Activated gamma-delta T cell treated with anti-CD3 and anti-CD28 coated beads, Interleukin-2, amount 50 U/mL, for 16 hours (primary cell): ENCODE data around the gene TRAPPC5.
A peak's percentile ranks its signal among the peaks of the same experiment; 100 is the strongest.

Source experiments
- DNase-seq: peaks from one replicate; pipeline ENCODE4 v3.0.0-alpha.2; 2020; ENCODE audit warnings: low read depth

Gene TRAPPC5

DNA sequence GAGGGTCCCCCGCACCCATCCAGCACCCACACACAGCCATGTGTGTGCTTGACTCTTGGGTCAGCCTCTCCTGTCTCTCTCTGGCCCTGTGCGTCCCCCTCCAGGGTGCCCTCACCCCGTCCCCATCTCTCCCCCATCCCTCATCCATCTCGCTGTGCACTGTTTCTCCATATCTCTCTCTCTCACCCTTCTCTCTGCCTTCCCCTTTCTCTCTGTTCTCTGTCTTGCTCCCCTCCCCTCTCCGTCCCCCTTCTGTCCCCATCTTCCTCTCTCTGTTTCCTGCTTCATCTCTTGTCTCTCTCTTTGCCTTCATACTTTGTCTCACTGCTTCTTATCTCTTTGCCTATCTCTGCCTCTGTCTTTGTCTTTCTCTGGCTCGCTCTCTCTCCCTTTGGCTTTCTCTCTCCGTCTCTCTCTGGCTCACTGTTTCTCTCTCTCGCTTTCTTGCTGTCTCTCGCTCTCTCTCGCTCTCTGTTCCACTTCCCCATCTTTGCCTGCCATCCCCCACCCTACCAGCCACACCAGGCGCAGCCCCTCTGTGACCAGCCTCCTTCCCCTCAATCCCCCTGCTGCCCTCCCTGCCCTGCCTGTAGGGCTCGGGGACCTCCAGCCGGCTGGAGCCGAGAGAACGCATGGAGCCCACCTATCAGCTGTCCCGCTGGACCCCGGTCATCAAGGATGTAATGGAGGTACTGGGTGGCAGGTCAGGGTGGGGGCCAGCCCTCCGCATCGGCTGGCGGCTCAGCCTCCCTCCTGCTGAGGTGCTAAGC is 34.8 kb upstream of the TRAPPC5 start:
- DNase-seq, result no peak

GRCh38 chr19:7646426-7646700 is 34.3 kb upstream of the TRAPPC5 start:
- no peak for DNase-seq

DNA sequence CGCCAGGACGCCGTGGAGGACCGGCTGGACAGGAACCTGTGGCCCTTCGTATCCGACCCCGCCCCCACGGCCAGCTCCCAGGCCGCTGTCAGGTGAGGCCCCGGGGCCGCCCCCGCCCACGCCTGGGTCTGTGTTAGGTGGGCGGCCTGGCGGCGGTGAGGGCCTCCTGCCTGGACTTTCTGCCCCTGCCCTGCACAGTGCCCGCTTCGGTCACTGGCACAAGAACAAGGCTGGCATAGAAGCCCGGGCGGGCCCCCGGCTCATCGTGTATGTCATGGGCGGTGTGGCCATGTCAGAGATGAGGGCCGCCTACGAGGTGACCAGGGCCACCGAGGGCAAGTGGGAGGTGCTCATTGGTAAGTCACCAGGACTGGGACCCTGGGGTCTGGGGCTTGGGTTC is 33.5 kb upstream of the TRAPPC5 start:
- no peak for DNase-seq

DNA sequence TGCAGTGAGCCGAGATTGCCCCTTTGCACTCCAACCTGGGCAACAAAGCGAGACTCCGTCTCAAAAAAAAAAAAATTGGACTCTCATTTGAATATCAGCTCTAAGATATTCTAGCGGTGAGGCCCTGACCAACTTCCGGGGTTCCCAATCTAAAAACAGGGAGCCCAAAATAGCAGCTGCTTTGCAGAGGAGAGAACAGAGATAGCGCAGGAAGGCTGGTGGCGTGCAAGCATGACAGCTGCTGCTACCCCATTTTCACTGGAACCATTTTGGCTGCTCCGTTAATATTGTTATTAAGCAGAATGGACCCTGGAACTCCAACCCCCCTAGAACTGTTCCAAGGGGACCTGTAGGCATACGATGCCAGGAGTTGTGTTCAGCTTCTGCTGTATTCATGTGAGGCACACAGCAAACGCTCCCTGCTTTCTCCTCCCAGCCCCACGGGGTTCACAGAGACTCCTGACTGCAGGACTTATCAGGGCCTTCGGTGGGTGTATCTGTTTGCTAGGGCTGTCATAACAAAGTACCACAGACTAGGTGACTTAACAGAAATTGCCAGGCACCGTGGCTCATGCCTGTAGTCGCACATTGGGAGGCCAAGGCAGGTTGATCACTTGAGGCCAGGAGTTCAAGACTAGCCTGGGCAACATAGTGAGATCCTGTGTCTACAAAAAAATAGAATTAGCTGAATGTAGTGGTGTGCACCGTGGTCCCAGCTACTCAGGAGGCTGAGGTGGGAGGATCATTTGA is 32.2 kb upstream of the TRAPPC5 start:
- no peak for DNase-seq

DNA sequence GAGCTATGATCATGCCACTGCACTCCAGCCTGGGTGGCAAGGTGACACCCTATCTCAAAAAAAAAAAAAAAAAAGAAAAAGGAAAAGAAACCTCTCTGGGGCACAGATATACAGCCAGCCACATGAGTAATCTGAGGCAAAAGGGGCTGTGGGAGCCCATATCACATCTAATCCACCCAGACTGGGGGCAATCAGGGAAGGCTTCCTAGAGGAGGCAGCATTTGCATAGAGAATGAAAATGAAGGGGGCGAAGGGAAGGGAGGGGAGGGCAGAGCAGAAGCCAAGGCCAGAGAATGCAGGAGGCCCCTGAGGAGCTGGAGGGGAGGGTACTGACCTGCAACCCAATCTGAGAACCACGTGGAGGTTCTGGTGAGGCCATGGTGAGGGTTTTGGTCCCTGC is 30.5 kb upstream of the TRAPPC5 start:
- no peak for DNase-seq

- DNase-seq, result peak; percentile 83
Measured at GRCh38 chr19:7652061-7652641, 28.5 kb upstream of the TRAPPC5 start.

DNA sequence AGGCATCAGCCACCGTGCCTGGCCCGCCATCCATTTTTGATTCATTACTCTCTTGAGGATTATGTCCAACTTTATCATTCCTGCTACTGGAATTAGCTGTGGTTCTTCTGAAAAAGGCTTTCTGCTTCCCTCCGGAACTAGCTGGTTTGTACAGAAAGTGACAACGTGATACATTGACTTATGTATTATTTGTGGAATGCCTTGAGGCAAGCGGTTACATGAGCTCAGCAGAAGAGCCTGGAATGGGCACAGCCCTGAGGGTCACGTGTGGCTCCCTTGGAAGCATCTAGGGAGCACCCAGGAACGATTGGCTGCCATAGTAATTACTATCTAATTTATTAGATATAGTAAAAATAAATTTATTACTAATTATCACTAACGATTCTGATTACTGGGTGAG is 26.2 kb upstream of the TRAPPC5 start:
- DNase-seq, result no peak

- no peak for DNase-seq
Measured at GRCh38 chr19:7655581-7655980, 25.1 kb upstream of the TRAPPC5 start.

DNA sequence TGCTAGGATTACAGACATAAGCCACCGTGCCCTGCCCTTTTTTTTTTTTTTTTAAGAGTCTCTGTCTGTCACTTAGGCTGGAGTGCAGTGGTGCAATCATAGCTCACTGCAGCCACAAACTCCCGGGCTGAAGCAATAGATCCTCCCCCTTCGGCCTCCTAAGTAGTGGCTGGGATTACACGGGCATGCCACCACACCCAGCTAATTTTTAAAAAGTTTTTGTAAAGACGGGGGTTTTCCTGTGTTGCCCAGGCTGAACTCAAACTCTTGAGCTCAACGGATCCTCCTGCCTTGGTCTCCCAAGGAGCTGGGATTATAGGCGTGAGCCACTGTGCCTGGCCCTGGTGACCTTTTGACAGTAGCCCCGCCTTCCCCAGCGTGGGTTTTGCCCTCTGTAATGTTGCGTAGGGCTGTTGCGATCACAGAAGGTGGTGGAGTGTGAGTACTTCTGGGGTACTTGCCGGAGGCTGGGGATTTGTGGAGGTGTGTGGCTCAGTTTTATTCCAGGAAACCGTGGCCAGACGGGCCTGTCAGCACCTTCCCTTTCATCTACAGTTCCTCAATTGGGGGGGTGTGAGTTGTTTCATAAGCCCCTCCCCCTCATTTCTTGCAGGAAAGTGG is 23.4 kb upstream of the TRAPPC5 start:
- no peak for DNase-seq

DNA sequence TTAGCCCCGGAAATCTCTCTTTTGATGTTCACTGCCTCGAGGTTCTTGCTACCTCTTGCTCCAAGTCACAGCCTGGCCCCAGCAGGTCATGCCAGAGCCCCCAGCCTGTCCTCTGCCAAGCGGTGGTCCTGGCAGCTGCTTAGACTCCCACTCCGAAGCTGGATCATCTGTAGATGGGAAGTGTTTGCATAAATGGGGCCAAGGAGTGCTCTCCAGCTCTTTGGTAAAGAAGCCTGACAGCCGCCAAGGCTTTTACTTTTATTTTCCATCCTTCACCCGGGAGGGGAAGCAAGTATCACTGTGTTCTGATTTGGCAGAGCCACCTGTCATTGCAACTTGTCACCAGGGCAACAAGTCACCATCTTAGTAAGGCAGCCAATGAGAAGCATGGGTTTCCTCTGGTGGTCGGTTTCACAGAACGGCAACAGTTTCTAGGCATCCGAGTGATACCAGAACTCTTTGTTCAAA is 22.4 kb upstream of the TRAPPC5 start:
- no peak for DNase-seq

DNA sequence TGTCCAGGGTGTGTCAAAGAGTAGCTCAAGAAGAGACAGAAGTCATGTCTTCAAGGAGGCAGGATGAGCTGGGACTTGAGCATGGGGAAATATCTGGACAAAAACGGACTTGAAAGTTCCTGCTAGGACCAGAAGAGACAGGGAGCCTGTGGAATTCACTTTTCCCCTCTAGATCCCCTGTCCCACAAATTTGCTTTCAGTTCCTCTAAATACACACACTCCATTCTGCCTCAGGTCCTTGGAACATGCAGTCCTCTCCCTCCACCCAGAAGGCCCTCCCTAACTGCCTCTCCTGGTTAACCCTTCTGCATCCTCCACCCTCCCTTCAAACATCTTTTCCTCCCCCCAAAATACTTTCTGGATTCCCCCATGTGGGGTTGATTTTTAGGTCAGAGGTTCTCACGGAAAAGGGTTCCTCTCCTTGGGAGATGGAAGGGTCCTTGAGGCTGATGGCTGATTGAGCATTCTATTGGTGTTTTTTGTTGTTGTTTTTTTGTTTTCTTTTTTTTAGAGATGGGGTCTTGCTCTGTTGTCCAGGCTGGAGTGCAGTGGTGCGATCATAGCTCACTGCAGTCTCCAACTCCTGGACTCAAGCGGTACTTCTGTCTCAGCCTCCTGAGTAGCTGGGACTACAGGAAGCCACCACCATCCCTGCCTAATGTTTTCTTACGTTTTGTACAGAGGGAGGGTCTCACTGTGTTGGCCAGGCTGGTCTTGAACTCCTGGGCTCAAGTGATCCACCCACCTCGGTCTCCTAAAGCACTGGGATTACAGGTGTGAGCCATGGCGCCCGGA is 18.7 kb upstream of the TRAPPC5 start:
- DNase-seq, result no peak

DNA sequence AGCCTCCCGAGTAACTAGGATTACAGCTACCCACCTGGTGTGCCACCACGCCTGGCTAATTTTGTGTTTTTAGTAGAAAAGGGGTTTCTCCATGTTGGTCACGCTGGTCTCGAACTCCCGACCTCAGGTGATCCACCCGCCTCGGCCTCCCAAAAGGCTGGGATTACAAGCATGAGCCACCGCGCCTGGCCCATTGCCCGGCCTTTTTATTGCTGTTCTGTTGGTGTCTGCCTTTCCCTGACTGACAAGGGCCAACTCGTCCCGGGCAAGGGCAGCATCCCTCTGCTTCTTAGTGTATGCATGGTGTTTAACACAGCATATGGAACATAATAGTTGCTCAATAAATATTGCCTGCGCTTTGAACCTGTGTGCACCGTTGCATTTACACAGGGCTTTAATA is 18.0 kb upstream of the TRAPPC5 start:
- DNase-seq, result no peak

DNA sequence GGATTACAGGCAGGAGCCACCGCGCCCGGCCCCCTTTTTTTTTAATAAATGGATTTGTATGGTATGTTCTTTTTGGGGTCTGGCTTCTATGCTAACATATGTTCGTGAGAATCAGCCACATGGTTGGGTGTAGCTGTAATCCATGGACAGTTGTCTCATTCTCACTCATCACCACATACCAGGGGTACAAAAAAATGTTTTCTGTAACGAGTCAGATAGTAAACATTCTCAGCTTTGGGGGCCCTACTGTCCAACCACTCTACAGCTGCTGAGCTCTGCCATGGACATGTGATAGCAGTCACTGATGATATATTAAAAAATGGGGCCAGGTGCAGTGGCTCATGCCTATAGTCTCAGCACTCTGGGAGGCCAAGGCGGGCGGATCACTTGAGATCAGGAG is 16.9 kb upstream of the TRAPPC5 start:
- no peak for DNase-seq

- no peak for DNase-seq
Measured at GRCh38 chr19:7665076-7665475, 15.6 kb upstream of the TRAPPC5 start.

DNA sequence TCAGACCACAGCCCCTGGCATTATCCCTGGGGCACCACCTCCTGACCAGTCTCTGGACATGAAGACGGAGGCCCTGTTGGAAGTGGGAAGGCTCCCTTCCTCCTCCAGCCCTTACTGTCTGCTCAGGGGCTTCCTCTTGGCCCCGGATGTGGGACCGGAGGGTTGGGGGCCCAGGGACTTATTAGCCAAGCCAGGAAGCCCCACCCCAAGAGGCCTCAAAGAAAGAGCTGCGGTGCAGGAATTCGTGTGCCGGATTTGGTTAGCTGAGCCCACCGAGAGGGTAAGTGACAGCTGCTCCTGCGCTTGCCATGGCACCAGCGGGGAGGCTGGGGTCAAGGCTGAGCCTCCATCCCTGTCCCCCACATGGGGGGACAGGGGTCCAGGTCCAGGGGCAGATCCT is 11.8 kb upstream of the TRAPPC5 start, which contains the start of gene RETN:
TSS of gene RETN (plus strand) at position 208 of the 400 bp plus-strand sequence. CDS start 278 bp downstream, outside the sequence.
- no peak for DNase-seq

DNA sequence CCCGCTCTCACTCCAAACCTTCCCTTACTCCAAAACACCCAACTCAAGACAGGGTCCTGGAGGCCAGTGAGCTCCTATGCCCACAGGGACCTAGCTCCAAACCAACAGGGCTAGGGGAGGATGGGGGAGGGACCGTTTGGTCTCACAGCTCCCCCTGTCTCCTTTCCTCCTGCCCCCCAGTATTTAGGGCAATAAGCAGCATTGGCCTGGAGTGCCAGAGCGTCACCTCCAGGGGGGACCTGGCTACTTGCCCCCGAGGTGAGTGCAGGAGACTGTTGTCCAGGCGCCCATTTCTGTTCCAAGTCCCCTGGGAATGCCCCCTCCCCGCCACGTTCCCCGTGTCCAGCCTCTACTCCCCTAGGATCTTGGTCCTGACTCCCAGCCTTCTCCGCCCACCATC is 11.0 kb upstream of the TRAPPC5 start:
- DNase-seq, result no peak

DNA sequence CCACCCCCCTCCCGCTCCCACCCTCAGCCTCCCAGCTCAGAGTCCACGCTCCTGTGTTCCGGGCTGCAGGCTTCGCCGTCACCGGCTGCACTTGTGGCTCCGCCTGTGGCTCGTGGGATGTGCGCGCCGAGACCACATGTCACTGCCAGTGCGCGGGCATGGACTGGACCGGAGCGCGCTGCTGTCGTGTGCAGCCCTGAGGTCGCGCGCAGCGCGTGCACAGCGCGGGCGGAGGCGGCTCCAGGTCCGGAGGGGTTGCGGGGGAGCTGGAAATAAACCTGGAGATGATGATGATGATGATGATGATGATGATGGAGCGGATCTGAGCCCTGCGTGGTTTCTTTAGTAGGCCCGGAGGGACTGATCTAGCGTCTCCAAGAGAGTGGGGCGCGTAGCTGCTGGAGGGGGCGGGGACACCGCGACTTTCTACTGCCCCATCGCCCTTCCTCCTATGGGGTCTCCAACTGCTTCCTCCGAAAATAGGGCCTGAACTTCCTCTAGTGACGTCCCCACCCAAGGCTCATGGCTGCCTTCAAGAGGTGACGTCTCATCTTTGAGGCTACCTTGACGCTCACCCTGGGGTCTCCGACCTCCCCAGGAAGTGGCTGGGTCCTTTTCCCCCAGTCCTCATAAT is 10.4 kb upstream of the TRAPPC5 start:
- no peak for DNase-seq

GRCh38 chr19:7670790-7671189 is 9.8 kb upstream of the TRAPPC5 start:
- DNase-seq, result no peak

DNA sequence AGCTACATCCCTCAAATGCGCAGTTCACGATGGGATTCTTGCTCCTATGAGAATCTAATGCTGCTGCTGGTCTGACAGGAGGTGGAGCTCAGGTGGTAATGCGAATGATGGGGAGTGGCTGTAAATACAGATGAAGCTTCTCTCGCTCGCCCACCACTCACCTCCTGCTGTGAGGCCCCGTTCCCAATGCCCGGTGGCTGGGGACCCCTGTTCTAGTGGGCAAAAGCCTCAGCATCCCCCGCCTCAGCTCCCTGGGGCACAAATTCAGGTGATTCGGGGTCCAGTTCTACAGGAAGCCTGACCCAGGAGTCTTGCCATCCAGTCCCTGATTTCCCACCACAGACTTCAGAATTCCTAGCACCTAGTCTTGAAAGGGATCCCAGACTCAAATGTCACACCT is 8.1 kb upstream of the TRAPPC5 start:
- DNase-seq, result no peak

DNA sequence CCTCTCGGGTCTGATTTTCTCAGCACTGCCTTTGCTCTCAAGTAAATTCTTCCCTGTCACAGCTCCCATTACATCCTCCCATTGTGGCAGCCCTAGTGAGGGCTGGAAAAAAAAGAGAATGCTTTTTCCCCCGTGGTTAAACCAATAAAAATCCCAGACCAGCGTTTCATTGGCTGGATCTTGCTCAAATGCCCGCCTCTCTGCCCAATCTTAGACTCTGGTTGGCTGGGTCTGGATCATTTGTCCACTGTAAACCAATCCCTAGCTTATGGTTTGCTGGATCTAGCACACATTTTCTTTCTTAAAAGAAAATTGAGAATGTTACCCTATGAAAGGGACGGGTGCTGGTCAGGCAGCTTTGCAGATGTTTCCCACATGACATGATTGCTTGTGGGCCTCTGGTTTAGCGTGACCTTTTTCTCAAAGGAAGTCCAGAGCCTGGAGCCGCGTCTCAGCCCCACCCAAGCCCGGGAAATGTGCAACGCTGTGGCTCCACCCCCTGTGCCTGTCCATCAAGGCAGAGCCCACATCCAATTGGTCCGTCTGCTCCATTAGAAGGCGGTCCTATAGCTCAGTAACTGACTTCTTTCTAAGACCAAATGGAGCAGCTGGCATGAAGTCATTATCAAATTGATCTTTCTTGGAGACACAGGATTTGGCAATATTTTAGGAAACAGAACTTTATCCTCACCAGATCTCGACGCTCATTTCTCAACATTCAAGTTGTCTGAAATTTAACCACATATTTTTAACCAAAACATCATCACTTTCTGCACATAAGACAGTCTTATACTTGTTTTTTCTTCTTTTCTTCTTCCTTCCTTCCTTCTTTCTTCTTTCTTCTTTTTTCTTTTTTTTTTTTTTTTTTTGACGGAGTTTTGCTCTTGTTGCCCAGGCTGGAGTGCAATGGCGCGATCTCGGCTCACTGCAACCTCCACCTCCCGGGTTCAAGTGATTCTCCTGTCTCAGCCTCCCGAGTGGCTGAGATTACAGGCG is 6.3 kb upstream of the TRAPPC5 start:
- no peak for DNase-seq
